22Rv1 (cell line): ENCODE measurements around the gene FBLIM1.
A peak's percentile ranks its signal among the peaks of the same experiment; 100 is the strongest.

ENCODE experiments used
- H3K27ac ChIP-seq: fragments of 450-650 bp; 2 replicates; pipeline ENCODE4 v1.5.1; 2017
- ZFX ChIP-seq: fragments of 450-650 bp; IDR thresholded peaks from 2 replicates; pipeline ENCODE4 v1.6.1; 2017; ENCODE audit warnings: antibody characterized with exemption, borderline replicate concordance
- TF ChIP-seq, protein P1 (sequence below): fragments of 450-650 bp; IDR thresholded peaks from 2 replicates; pipeline ENCODE4 v1.5.1; 2017; ENCODE audit warnings: mild to moderate bottlenecking

FBLIM1 gene

DNA sequence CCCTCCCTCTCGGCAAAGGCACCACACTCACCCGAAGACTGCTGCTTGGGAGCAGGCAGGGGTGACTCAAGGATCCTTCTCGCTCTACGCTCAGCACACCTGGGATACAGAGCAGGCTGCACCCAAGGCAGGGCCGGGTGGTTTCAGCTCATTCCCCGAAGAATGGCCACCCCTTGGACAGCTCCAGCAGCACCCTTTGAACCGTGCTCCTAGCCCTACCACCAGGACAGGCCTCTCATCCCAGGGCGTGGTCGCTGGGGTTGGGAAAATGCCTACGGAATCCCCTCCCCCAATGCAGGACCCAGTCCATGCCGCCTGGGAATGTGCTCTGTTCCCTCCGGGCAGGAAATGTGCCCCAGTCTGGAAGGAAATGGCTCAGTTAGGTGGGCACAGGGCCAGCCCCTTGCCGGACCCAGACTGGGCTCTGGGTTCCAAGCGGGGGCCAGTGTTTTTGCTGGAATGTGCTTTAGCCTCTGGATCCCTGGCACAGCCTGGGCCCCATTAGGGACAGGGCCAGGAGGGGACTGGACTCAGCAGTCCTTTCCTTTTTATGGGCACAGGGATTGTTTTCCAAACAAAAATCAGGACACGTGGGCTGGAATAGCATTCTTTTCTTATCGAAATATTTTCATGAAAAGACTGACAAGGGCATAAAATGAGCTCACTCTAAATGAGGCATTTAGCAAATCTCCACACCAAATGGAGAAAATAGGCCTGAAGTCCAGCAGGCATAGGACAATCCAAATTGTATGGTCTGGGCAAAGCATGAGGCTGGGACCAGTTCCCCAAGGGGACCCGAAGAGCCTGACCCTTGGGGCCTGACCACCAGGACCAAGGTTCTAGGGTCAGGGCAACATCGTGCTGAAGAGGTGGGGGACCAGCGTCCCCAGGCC lies 8.9 kb upstream of the FBLIM1 start:
- TF ChIP-seq, protein P1, sequence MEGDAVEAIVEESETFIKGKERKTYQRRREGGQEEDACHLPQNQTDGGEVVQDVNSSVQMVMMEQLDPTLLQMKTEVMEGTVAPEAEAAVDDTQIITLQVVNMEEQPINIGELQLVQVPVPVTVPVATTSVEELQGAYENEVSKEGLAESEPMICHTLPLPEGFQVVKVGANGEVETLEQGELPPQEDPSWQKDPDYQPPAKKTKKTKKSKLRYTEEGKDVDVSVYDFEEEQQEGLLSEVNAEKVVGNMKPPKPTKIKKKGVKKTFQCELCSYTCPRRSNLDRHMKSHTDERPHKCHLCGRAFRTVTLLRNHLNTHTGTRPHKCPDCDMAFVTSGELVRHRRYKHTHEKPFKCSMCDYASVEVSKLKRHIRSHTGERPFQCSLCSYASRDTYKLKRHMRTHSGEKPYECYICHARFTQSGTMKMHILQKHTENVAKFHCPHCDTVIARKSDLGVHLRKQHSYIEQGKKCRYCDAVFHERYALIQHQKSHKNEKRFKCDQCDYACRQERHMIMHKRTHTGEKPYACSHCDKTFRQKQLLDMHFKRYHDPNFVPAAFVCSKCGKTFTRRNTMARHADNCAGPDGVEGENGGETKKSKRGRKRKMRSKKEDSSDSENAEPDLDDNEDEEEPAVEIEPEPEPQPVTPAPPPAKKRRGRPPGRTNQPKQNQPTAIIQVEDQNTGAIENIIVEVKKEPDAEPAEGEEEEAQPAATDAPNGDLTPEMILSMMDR: no peak
- TF ChIP-seq ZFX: no peak
- H3K27ac ChIP-seq: no peak overlapping the region

DNA sequence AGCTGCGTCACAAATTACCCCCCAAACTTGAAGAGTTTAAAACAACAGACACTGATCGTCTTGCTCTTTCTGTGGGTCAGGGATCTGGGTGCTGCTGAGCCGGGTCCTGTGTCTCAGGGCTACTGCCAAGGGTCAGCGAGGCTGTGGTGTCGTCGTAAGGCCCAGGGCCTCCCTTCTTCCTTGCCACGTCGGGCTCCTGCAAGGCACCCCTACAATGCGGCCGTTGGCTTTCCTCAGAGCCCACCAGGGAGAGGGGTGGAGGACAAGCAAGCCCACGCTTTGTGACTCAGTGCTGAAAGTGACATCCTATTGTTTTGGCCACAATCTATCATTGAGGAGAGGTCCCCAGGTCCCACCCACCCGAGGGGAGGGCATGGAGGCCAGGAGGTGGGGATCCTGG lies 7.7 kb upstream of the FBLIM1 start:
- H3K27ac ChIP-seq: no peak overlapping the region
- TF ChIP-seq, protein P1: no peak
- no peak for TF ChIP-seq ZFX

DNA sequence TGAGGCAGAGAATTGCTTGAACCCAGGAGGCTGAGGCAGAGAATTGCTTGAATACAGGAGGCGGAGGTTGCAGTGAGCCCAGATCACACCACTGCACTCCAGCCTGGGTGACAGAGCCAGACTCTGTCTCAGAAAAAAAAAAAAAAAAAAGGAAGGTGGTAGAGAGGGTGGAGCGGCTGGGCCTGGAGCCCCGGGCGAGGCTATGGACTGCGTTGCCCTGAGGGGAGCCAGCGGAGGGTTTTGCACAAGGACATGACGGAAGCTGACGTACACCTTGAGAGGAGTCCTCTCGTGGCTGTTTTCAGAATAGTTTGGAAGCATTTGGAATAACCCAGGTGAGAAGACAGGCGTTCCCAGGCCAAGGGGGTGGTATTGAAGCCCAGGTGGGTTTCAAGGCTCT lies 6.9 kb upstream of the FBLIM1 start:
- H3K27ac ChIP-seq: no peak overlapping the region

DNA sequence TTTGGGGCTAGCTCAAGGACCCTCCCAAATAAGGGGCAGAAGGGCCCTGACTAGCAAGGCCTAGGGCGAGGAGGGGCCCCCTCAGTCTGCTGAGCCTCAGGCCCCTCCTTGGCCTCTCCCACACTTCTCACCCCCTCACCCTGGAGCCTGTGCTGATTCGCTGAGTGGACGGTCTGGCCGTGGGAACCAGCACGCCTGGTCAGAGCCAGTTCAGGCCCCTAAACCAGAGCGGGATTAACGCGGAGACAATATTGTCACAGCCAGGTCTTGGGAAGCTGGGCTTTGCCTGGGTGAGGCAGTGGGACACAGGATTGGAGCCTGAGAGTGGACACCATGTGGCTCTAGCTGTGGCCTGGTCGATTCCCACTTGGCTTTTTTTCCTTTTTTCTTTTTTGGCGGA lies 4.8 kb upstream of the FBLIM1 start:
- TF ChIP-seq, protein P1: no peak
- no peak for TF ChIP-seq ZFX

More for the DNA sequence above, 6.9 kb upstream of the FBLIM1 start:
- TF ChIP-seq, protein P1: no peak
- TF ChIP-seq ZFX: no peak

DNA sequence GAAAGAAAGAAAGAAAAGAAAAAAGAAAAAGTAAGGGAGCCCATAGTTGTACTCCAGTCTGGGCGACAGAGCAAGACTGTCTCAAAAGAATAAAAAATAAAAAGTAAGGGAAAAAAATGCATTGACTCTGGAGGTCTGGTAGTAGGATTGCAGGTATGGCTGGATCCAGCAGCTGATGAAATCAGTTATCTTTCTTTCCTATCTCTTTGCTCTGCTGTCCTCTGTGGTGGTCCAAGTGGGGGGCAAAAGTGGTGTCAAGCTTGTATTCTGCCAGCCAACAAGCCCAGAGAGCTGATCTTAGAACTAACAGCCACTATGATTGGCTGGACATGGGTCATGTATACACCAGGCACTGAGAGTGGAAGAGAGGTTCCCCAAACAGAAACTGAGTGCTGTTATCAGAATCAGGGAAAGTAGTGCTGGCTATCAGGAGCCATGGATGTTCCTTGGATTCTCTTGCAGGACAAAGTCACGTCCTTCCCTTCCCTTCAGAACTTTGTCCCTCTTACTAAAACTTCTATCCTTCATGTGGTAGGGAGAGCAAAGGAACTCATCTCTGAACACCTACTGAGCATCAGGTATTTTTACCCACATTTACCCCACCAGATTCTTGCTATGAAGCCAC lies 3.5 kb upstream of the FBLIM1 start:
- TF ChIP-seq, protein P1: no peak
- TF ChIP-seq ZFX: no peak
- H3K27ac ChIP-seq: no peak overlapping the region

More for the DNA sequence above, 4.8 kb upstream of the FBLIM1 start:
- H3K27ac ChIP-seq: no peak overlapping the region

DNA sequence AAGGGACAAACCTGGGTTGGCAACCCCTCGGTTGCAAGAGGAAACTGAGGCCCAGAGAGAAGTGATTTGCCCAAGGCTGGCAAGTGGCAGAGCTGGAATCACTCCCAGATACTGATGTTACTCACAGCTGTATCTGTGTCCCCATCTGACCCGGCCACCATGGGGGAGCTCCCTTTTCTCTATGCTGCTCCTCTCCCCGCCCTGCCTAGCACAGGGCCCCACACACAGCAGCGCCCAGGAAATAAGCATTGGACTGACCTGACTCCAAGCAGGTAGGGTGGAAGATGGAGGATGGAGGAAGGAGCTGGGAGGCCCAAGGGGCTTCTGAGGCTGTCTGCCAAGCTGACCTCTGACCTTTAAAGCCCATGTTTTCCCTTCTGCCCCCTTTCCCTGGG lies 3.0 kb upstream of the FBLIM1 start:
- peak overlapping the region; percentile 74 for H3K27ac ChIP-seq
- TF ChIP-seq, protein P1: no peak
- TF ChIP-seq ZFX: no peak
